K562 (cell line): Measurements from ENCODE around the gene PDE4A. TPM values are rescaled to one million over a fixed set of nuclear protein-coding genes. Genes with fewer than 3 reads are reported as not detected.
A peak's percentile ranks its signal among the peaks of the same experiment; 100 is the strongest.

Experiments
- ATAC-seq: fragments of 200-7000 bp; cut with Tn5 transposase; 3 replicates; pipeline ENCODE4 v1.9.1; 2020; ENCODE audit warnings: moderate library complexity
- BruUV-seq: library from RNA; stranded (reverse); fragments of 400-500 nt; replicated peaks from 2 replicates; lab custom pipeline; 2021; lab: Mats Ljungman, UMichigan
- CTCF ChIA-PET: fragments of 300-600 bp; formaldehyde crosslinking; extraction: SDS; loops from one replicate; lab custom pipeline; 2021; ENCODE audit warnings: low intra/inter-chr PET ratio; lab: Yijun Ruan, JAX
- POLR2A ChIA-PET: fragments of 300-600, 350-650 bp; sonication (Branson Sonifier 250); formaldehyde crosslinking; extraction: SDS; loops from one replicate; lab custom pipeline; 2021; ENCODE audit warnings: antibody characterized with exemption, inconsistent platforms; lab: Yijun Ruan, JAX
- DNase-seq, 4 experiments: peaks; one replicate each; pipeline versions ENCODE4 v3.0.0 to v3.0.0-alpha.2; 2011 to 2018; ENCODE audit warnings: low spot score in 3 of 4, mixed read lengths in 3 of 4; ENCODE audit errors: extremely low read depth in 1 of 4
- FAIRE-seq: peaks from 2 replicates; lab custom pipeline; 2011; peaks lifted over from hg19 to GRCh38; lab: Jason Lieb, UNC
- H2AFZ ChIP-seq: 2 replicates; pipeline ENCODE4 v1.6.0; 2011; ENCODE audit warnings: low read depth, low read length, control low read depth, inconsistent platforms
- H3K27ac ChIP-seq: fragments of 200-600 bp; 3 replicates; pipeline ENCODE4 v1.8.0; 2011; ENCODE audit warnings: low read depth, mild to moderate bottlenecking, control low read depth, inconsistent platforms, low read length, moderate library complexity, mixed read lengths; ENCODE audit errors: extremely low read depth
- H3K27me3 ChIP-seq, 2 experiments: fragments of 300-600 bp in 1 of 2; 2 replicates in 1 of 2; 3 replicates in 1 of 2; pipeline versions ENCODE4 v1.6.0 to v1.8.0; 2011; ENCODE audit warnings: inconsistent platforms in 2 of 2, low read length in 2 of 2, mild to moderate bottlenecking in 1 of 2, mixed read lengths in 1 of 2, moderate library complexity in 1 of 2; ENCODE audit not compliant: control insufficient read depth in 2 of 2, insufficient read depth in 2 of 2
- H3K36me3 ChIP-seq: fragments of 300-600 bp; 3 replicates; pipeline ENCODE4 v1.8.0; 2011; ENCODE audit warnings: mild to moderate bottlenecking, low read length, inconsistent platforms; ENCODE audit not compliant: control insufficient read depth, insufficient read depth
- H3K4me1 ChIP-seq, 2 experiments: fragments of 200-600 bp in 1 of 2; replicated peaks in 1 of 2; 2 replicates in 1 of 2; 3 replicates in 1 of 2; pipeline versions ENCODE4 v1.5.1 to v1.8.0; 2011; ENCODE audit warnings: inconsistent platforms in 2 of 2, low read length in 2 of 2, mild to moderate bottlenecking in 1 of 2, mixed read lengths in 1 of 2, moderate library complexity in 1 of 2; ENCODE audit not compliant: control insufficient read depth in 2 of 2, insufficient read depth in 2 of 2
- H3K4me2 ChIP-seq: 2 replicates; pipeline ENCODE4 v1.6.1; 2011; ENCODE audit warnings: low read length, control low read depth, inconsistent platforms, mixed read lengths; ENCODE audit not compliant: insufficient read depth
- H3K4me3 ChIP-seq: fragments of 200-600 bp; sonication (generic), shearing (Covaris generic); 2 replicates; pipeline ENCODE4 v1.5.1; 2016; ENCODE audit warnings: control low read depth, inconsistent platforms
- H3K79me2 ChIP-seq: fragments of 200-600 bp; 3 replicates; pipeline ENCODE4 v1.8.0; 2011; ENCODE audit warnings: low read length, inconsistent platforms; ENCODE audit not compliant: control insufficient read depth, insufficient read depth
- H3K9ac ChIP-seq, 2 experiments: 2 replicates each; pipeline versions ENCODE4 v1.6.0 to v1.6.1; 2011; ENCODE audit warnings: low read depth in 2 of 2, low read length in 2 of 2, control low read depth in 1 of 2, inconsistent platforms in 1 of 2, mild to moderate bottlenecking in 1 of 2, mixed read lengths in 1 of 2; ENCODE audit not compliant: insufficient read depth in 1 of 2
- H3K9me1 ChIP-seq: one replicate; pipeline ENCODE4 v1.6.0; 2011; ENCODE audit warnings: inconsistent platforms, mild to moderate bottlenecking, low read length, moderate library complexity; ENCODE audit not compliant: control insufficient read depth, insufficient read depth
- H3K9me3 ChIP-seq: replicated peaks from 2 replicates; pipeline ENCODE4 v1.5.1; 2011; ENCODE audit warnings: low read depth, low read length, inconsistent platforms; ENCODE audit not compliant: control insufficient read depth, insufficient read depth
- H4K20me1 ChIP-seq: replicated peaks from 2 replicates; pipeline ENCODE4 v1.6.1; 2011; ENCODE audit warnings: low read length, inconsistent platforms, mixed read lengths; ENCODE audit not compliant: control insufficient read depth, insufficient read depth
- NCOA2 ChIP-seq, 2 experiments: fragments of 450-650 bp; IDR thresholded peaks; 2 replicates each; pipeline ENCODE4 v1.6.1; 2018; ENCODE audit warnings: mild to moderate bottlenecking in 2 of 2, moderate library complexity in 1 of 2; ENCODE audit not compliant: partially characterized antibody in 2 of 2
- NELFE ChIP-seq: IDR thresholded peaks from 2 replicates; pipeline ENCODE4 v1.6.1; 2011; ENCODE audit warnings: mild to moderate bottlenecking; ENCODE audit not compliant: insufficient read depth, insufficient read length
- STAT6 ChIP-seq: sonication (generic); formaldehyde crosslinking; IDR thresholded peaks from 2 replicates; pipeline ENCODE4 v1.8.1; 2023; ENCODE audit warnings: mild to moderate bottlenecking, missing genetic modification reagents
- XRCC5 ChIP-seq: fragments of 200-400 bp; formaldehyde crosslinking; IDR thresholded peaks from 2 replicates; pipeline ENCODE4 v1.6.1; 2017; ENCODE audit warnings: low read depth, mild to moderate bottlenecking, low read length
- ZNF217 ChIP-seq: sonication (generic); formaldehyde crosslinking; IDR thresholded peaks from 2 replicates; pipeline ENCODE4 v1.8.0; 2022; ENCODE audit warnings: mild to moderate bottlenecking, missing genetic modification reagents
- ZNF639 ChIP-seq, 2 experiments: fragments of 200-800 bp in 1 of 2; sonication (Bioruptor generic) in 1 of 2; sonication (generic) in 1 of 2; formaldehyde crosslinking in 1 of 2; IDR thresholded peaks in 1 of 2; conservative IDR thresholded peaks in 1 of 2; 2 replicates each; pipeline versions ENCODE4 v1.5.0 to v1.6.1; 2016 to 2020; ENCODE audit warnings: missing compliant biosample characterization in 1 of 2, missing genetic modification characterization in 1 of 2, missing genetic modification reagents in 1 of 2
- WGBS: fragments of 100-300 bp; shearing (Covaris generic); methylation state at CpG from one replicate; pipeline ENCODE4 v1.1.6; 2016; ENCODE audit warnings: low coverage, mixed read lengths; ENCODE audit not compliant: insufficient coverage; ENCODE audit errors: missing lambda C conversion rate; 5-methylcytosine and 5-hydroxymethylcytosine counted together
- in situ Hi-C: fragments of 300-500 bp; cut with MboI; formaldehyde crosslinking; loops from 4 replicates; pipeline ENCODE4 v1.15.0; 2018; ENCODE audit warnings: inconsistent platforms, mixed read lengths
- intact Hi-C: fragments of 100-400 bp; cut with micrococcal nuclease; formaldehyde crosslinking; loops from 2 replicates; pipeline ENCODE4 v1.14.2; 2022
- polyA plus RNA-seq, 8 experiments: library from polyadenylated mRNA; depleted of rRNA in 4 of 8; stranded (reverse) in 5 of 8; unstranded in 3 of 8; fragments of >200 nt; fragmentation: Nextera tagmentation in 2 of 8; fragmentation: Illumina TruSeq in 1 of 8; extraction: Ambion mirVana in 2 of 8; extraction: Trizol in 1 of 8; gene quantifications; 2 replicates each; pipeline versions ENCODE4 v1.2.1 to v1.2.3, GENCODE V29; 2011 to 2014; ENCODE audit warnings: inconsistent platforms in 1 of 8, missing spikeins in 1 of 8
- total RNA-seq, 7 experiments: library from RNA; depleted of rRNA in 6 of 7; stranded (reverse); fragments of >200 nt in 6 of 7; fragmentation: Illumina TruSeq in 2 of 7; extraction: Trizol in 2 of 7; gene quantifications; 2 replicates each; pipeline versions ENCODE4 v1.2.1 to v1.2.3, GENCODE V29; 2011 to 2021; ENCODE audit warnings: low replicate concordance in 1 of 7
- TF ChIP-seq, protein P1 (sequence below): fragments of 450-650 bp; IDR thresholded peaks from 2 replicates; pipeline ENCODE4 v1.6.1; 2017; ENCODE audit warnings: antibody characterized with exemption, mild to moderate bottlenecking
- TF ChIP-seq, protein P2 (sequence below): fragments of 450-650 bp; IDR thresholded peaks from 2 replicates; pipeline ENCODE4 v1.7.0; 2016; ENCODE audit warnings: borderline replicate concordance

The PDE4A gene
- total and polyA plus RNA-seq, 9 of the 15 experiments (the other 6 are each of a cell fraction or from before 2014, with no cell fraction given), result 0.66 to 26.9 (median 4.6) TPM

GRCh38 chr19:10380313-10381102 lies 39.8 kb upstream of the PDE4A start, which contains the start of gene TYK2:
Gene TYK2 (minus strand): TSS chr19:10380572. CDS start chr19:10378406, 2,166 bp downstream.
- DNase-seq, result peak; percentile 99 to 100 (median 100)
- Histone ChIP-seq H3K4me2 (peak within 1 kb of the TSS; percentile 100), H3K27me3 (no peaks in the 10 kb centered on the region), H3K9ac (peak within 1 kb of the TSS; percentile 98), H3K79me2 (peaks cover 28% of the 10 kb centered on the region), H3K4me3 (peak within 1 kb of the TSS; percentile 91), H3K36me3 (peaks cover 17% of the 10 kb centered on the region), H2AFZ (peak within 1 kb of the TSS; percentile 98), H3K27ac (peak within 1 kb of the TSS; percentile 96), H4K20me1 (no peaks in the 10 kb centered on the region), H3K9me3 (no peaks in the 10 kb centered on the region), H3K4me1 (peaks cover 8 to 18% of the 10 kb centered on the region in 2 experiments; a peak in 4 of 5 replicates), H3K9me1 (no peaks in the 10 kb centered on the region)
- no TSS peak for BruUV-seq
- POLR2A ChIA-PET, result interaction anchor here (0.5 to 2.3 kb wide), 15 partner anchors 8 to 373 kb away, joined by 3 to 11 read pairs (median 4); partner anchors contain the start of genes ICAM1, ICAM5 and RAVER1
- peak; percentile 98 for ATAC-seq
- intact Hi-C loops, result loop anchor here (2.0 kb wide), 3 partner anchors 46 to 110 kb away; partner anchors contain the start of genes ICAM1 and ICAM5
- CTCF ChIA-PET, result interaction anchor here (0.8 kb wide), 1 partner anchor 9 kb away, joined by 3 read pairs; no protein-coding TSS in a partner anchor
- WGBS, result 1% methylated on average over 46 of the region's 58 CpGs
- peak; percentile 99 for FAIRE-seq
- in situ Hi-C loops, result no loop called here
- TF ChIP-seq NCOA2 (IDR thresholded peaks at IDR 0.05; ENCODE audit: partially characterized antibody in 2 of 2), result no peak
- no peak for TF ChIP-seq NELFE
- TF ChIP-seq, protein P1, sequence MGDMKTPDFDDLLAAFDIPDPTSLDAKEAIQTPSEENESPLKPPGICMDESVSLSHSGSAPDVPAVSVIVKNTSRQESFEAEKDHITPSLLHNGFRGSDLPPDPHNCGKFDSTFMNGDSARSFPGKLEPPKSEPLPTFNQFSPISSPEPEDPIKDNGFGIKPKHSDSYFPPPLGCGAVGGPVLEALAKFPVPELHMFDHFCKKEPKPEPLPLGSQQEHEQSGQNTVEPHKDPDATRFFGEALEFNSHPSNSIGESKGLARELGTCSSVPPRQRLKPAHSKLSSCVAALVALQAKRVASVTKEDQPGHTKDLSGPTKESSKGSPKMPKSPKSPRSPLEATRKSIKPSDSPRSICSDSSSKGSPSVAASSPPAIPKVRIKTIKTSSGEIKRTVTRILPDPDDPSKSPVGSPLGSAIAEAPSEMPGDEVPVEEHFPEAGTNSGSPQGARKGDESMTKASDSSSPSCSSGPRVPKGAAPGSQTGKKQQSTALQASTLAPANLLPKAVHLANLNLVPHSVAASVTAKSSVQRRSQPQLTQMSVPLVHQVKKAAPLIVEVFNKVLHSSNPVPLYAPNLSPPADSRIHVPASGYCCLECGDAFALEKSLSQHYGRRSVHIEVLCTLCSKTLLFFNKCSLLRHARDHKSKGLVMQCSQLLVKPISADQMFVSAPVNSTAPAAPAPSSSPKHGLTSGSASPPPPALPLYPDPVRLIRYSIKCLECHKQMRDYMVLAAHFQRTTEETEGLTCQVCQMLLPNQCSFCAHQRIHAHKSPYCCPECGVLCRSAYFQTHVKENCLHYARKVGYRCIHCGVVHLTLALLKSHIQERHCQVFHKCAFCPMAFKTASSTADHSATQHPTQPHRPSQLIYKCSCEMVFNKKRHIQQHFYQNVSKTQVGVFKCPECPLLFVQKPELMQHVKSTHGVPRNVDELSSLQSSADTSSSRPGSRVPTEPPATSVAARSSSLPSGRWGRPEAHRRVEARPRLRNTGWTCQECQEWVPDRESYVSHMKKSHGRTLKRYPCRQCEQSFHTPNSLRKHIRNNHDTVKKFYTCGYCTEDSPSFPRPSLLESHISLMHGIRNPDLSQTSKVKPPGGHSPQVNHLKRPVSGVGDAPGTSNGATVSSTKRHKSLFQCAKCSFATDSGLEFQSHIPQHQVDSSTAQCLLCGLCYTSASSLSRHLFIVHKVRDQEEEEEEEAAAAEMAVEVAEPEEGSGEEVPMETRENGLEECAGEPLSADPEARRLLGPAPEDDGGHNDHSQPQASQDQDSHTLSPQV, result peak; percentile 56; the same call in 1 of the 2 replicates
- TF ChIP-seq ZNF217 (CRISPR knock-in tag), result no peak
- TF ChIP-seq XRCC5, result no peak; the same call in 1 of the 2 replicates
- TF ChIP-seq ZNF639 (CRISPR knock-in tag; conservative IDR thresholded peaks at IDR 0.05 in 1 of 2, IDR thresholded peaks at IDR 0.05 in 1 of 2), result 0 out of 4 replicates have a peak, but pooled peaks of 1 of the 2 experiments have one; percentile 54
- TF ChIP-seq STAT6 (CRISPR knock-in tag), result no peak
- TF ChIP-seq, protein P2, sequence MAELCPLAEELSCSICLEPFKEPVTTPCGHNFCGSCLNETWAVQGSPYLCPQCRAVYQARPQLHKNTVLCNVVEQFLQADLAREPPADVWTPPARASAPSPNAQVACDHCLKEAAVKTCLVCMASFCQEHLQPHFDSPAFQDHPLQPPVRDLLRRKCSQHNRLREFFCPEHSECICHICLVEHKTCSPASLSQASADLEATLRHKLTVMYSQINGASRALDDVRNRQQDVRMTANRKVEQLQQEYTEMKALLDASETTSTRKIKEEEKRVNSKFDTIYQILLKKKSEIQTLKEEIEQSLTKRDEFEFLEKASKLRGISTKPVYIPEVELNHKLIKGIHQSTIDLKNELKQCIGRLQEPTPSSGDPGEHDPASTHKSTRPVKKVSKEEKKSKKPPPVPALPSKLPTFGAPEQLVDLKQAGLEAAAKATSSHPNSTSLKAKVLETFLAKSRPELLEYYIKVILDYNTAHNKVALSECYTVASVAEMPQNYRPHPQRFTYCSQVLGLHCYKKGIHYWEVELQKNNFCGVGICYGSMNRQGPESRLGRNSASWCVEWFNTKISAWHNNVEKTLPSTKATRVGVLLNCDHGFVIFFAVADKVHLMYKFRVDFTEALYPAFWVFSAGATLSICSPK, result peak; percentile 89; the same call in 1 of the 2 replicates
